ENCODE data around the gene PLEKHD1.
A peak's percentile ranks its signal among the peaks of the same experiment; 100 is the strongest.

Gene PLEKHD1

DNA sequence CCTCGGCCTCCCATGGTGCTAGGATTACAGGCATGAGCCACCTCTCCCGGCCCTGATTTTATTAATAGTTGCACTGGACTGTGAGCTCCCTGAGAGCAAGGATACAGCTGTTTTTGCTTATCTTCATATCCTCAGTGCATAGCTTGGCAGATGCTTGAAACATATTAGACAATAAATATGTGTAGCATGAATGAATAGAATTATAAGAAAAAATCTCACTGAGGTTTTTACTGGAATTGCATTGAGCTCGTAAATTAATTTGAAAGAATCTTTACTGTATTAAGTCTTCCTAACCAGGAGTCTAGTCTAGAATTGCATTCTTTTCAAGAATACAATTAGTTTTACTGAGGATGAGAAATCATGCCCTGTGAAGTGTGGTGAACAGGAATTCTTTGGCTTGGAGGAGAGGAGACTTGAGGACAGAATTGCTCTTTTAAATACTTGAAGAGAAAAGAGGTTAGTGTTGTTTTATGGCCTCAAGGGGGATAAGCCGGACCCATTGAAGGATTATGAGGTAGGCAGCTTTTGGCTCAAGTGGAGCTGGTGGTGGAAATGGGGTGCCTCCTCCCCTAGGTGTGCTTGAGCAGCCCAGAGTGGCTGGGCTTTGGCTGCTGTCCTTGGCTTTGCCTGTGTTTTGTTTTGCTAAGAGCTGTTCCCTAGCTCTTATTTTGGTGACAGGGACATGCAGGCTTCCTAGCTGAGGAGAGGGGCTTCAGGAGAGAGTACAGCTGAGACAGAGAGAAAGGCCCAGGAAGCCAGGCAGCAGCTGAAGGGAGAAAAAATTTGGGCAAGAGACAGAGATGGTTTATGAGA is 34.0 kb downstream of the PLEKHD1 start:
- DNase-seq (ENCODE audit: low spot score): no peak

DNA sequence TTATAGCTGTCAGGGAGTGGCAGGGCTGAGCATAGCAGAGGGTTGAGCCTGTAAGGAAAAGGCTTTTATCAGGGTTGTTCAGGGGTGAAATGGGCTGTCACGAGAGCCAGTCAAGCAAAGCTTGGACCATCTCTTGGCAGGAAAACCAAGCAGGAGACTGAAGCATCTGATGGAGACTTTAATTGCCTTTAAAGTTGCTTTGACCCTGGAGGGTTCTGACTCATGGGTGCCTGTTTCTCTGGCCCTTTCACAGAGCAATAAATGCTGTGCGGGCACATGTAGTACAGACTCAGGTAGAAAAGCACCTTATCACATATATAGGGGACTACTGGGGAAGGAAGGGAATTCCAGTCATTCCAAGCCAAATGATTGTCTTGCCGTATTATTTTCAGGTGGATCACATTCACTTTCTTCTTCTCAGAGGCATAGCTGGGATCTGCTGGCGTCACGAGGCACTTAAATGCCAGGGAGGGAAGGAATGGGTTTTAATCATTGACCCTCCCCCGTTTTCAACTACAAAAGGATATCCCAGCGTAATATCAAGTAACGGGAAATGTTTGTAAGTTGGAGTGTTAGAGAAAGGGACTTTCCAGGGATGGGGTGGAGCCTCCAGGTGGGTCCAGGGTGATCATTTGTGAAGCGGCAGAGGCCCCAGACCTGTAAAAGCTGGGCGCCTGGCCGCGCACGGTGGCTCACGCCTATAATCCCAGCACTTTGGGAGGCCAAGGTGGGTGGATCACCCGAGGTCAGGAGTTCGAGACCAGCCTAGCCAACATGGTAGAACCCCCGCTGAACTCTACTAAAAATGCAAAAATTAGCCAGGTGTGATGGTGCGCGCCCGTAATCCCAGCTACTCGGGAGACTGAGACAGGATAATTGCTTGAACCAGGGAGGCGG is 34.9 kb downstream of the PLEKHD1 start:
- peak; percentile 81 for DNase-seq (ENCODE audit: low spot score)

DNA sequence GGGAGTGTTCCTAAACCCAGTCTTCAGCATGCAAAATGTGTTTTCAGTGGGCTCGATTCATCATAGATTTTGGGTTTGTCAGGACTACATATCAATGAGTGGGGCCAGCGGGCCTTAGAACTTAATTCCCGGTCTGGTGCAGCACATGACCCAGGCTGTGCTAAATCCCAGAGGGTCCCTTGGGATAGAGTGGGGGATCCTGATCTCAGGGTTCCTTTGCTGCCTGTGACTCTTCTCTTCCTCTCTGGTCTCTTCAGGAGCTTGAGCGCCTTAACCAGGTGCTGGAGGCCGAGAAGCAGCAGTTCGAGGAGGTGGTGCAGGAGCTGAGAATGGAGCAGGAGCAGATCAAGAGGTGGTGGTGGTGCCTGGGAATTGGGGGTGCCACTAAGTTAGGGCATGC is 37.5 kb downstream of the PLEKHD1 start:
- DNase-seq (ENCODE audit: low spot score): no peak

DNA sequence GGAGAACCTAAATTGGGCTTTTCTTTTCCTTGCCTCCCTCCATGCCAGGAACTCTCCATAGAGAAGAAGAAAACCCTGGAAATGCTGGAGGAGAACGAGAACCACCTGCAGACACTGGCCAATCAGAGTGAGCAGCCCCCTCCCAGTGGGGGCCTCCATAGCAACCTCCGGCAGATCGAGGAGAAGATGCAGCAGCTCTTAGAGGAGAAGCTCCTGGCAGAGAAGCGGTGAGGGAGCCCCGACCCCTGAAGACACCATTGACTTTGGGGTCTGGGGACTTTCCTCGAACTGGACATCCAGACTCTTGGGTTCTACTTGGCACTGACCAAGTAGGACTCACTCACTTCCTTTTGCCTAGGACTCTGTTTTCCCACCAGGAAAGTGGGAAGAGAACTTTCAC is 41.4 kb downstream of the PLEKHD1 start:
- DNase-seq (ENCODE audit: low spot score): no peak

DNA sequence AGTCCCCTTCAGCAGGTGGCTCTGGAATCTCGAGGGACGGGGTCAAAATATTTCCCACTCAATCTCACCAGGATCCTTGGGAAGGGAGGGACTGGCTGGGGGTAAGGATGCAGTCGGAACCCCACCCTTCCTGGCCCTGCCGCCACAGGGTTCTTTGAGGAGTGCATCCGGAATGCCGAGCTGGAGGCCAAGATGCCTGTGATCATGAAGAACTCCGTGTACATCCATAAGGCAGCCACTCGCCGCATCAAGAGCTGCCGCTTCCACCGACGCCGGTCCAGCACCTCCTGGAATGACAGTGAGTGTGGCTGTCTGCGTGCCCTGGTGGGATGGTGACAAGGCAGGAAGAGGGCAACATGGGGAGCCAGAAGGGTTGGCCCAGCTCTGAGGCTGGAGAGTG is 43.1 kb downstream of the PLEKHD1 start:
- no peak for DNase-seq (ENCODE audit: low spot score)

DNA sequence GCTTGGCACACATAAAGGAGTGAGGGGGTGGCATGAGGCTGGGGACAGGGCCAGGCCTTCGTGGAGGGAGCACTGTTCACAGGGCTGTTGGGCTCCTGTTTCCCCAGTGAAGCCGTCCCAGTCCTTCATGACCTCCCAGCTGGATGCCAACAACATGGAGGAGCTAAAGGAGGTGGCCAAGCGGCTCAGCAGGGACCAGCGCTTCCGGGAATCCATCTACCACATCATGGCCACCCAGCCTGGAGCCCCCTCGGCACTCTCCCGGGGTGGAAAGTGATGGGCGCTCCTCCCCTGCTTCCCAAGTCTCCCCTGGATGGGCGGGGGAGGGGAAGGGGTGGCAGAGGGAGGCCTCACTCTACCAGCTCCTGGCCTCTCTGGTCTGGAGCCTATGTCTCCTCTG is 43.6 kb downstream of the PLEKHD1 start:
- DNase-seq (ENCODE audit: low spot score): no peak

DNA sequence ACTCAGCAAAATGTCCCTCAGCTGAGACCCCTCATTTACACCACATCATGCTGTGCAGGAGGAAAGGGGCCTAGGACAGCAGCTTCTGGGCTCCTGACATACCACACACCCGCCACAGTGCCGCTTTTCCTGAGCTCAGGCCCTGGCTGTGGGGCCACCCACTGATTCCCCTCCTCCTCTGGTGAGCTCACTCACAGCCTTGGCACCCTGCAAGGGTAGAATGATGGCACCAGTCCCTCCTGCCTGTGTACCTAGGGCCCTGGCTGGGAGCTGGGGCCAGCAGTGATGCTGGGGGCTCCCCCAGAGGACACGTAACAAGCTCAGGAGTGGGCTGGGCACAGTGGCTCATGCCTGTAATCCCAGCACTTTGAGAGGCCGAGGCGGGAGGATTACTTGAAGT is 44.4 kb downstream of the PLEKHD1 start:
- DNase-seq (ENCODE audit: low spot score): no peak

DNA sequence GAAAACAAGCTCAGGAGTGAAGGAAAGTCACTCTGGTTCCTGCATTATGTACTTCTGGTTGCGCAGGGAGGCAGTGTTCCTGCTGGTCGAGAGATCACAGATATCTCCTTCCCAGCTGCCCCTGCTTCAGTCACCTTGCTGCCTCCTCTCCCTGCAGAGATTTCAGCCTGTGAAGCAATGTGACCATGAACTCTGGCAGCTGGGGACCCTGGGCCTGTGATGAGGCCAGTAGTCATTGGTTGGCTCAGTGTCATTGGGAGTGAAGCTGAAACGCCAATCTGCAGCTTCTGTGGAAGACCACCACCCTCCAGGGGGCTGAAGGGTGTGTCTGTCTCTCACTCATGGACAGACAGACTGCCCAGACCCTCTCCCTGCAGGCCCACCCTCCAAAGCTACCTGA is 45.0 kb downstream of the PLEKHD1 start:
- no peak for DNase-seq (ENCODE audit: low spot score)

DNA sequence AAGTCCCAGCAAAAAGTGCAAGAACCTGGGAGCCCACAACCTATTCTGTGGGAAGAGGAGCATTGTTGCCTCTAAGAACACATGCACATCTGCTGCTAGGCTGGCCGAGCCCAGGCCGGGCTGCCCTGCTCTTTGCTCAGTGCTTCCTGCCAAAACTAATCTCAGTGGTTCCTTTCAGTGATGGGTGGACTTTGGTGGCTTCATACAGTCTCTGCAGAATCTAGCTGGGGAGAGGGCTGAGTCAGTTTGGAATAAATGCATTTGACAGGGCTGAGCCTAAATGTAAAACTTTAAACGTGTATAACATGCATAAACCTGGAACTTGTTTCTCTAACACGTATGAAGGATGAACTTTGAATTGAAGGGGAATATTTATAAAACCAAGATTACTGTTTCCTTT is 45.6 kb downstream of the PLEKHD1 start:
- DNase-seq (ENCODE audit: low spot score): no peak

DNA sequence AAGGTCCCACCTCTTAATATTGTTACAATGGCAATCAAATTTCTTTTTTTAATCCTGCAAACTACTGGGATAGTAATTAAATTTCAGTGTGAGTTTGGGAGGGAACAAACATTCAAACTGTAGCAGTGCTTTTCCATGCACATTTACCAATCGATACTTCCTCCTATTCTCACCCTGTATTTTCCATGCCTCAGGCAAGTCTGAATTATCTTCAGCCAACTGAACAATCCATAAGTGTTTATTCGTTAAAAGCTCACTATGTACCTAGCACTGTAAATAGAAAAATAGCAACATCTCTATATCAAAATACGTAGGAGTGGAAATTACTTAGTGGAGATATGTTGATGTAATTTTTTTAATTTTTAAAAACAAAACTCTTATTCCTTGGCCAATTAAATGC is 46.6 kb downstream of the PLEKHD1 start:
- DNase-seq (ENCODE audit: low spot score): no peak

DNA sequence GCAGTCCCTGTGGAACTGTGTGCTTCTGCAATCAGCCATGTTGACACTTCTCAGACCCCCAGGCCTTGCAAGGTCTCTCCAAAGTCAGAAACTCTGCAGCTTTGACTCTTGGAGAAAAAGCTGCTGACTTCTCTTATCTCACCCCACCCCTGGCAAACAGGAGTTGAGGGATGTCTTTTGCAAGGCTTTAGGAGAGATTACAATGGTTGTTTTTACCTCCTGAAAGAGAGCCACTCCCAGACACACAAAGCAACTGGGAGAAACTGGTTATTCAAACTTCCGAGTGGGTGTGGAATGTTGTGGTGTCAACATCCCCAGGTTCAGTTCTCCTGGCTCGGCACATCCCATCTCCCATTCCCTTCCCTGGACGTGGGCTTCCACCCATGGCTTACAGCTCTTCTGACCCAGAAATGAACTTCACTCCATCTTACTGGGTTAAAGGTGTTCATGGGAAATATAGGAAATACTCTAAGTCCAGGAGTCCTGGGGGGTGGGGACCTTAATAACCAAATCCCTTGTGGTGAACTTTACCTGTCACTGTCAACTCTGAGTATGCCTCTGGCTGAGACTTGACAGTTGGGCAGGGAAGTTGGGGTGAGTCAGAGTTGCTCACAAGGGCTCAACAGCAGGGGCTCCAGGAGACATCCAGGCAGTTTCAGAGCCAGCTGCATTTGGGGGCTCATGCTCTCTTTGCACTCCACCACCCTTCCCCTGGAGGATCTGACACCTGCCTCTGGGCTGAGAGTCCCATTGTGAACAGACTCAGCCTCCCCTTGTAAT is 48.2 kb downstream of the PLEKHD1 start:
- DNase-seq (ENCODE audit: low spot score): peak; percentile 30

DNA sequence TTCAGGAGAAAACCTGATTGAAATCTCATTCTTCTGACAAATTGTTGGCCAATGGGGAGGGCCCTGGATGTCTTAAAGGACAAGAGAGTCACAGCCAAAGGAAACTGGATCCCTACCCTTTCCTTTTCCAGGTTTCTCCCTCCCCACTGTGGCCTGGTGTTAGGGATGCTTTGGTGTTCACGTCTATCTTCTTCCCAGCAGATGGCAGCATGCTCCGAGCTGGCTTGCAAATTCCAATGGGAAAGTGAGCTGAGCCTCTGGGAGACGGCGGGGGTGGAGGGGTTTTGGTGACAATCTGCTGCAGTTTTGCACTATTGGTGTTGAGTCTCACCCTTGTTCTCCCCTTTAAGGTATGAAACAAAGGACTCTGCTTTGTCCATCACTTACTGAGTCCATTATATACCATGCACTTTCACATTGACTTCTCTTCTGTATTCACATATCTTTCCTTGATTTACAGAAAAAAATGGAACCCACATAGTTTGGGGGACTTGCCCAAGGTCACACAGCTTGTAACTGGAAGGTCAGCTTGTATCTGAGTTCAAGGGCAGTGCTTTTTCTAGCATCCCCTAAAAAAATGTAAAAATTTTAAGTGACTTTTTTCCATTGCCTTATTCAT is 50.8 kb downstream of the PLEKHD1 start:
- DNase-seq (ENCODE audit: low spot score): peak; percentile 61

DNA sequence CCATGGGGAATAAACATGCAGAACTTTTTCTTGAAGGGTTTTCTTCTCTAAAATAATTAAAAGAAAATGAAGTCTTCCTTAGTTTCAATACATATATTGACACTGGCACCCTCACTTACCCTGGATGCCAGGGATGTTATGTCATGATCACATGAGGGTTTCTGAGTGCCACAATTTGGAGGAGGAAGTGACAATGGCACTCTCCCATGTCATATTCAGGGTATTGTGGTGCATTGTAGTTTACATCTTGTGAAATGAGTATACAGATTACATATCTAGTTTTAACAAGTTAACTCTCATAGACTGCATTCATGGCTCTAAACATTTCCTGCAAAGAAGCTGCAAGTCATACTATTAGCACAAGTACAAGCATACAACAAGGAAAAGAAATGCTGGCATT is 52.4 kb downstream of the PLEKHD1 start:
- peak; percentile 20 for DNase-seq (ENCODE audit: low spot score)

DNA sequence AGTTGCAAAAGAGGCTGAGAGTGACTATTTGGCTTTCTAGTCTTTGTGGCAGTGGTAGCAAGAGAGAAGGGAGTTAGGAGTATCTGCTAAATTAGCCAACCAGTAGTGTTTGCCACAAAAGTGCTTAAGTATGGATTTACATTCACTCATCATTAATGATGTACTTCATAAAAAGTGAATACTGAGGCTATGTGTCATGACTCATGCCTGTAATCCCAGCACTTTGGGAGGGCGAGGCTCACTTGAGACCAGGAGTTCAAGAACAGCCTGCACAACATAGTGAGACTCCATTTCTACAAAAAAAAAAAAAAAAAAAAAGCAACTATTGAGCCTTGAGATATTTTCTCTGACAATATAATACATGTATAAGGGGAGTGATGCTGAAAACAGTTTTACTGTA is 53.4 kb downstream of the PLEKHD1 start:
- DNase-seq (ENCODE audit: low spot score): no peak

DNA sequence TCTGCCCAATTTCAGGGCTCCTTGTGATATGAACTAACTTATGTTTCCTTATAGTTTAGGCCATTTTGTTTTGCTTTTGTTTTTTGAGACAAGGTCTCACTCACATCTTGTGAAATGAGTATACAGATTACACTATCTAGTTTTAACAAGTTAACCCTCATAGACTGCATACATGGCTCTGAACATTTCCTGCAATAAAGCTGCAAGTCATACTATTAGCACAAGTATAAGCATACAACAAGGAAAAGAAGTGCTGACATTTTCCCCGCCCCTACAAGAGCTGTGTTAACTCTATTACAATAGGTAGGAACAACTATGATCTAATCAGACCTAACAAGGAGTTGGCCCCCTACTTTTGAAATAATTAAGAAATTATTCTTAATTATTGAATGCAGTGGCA is 54.2 kb downstream of the PLEKHD1 start:
- no peak for DNase-seq (ENCODE audit: low spot score)

DNA sequence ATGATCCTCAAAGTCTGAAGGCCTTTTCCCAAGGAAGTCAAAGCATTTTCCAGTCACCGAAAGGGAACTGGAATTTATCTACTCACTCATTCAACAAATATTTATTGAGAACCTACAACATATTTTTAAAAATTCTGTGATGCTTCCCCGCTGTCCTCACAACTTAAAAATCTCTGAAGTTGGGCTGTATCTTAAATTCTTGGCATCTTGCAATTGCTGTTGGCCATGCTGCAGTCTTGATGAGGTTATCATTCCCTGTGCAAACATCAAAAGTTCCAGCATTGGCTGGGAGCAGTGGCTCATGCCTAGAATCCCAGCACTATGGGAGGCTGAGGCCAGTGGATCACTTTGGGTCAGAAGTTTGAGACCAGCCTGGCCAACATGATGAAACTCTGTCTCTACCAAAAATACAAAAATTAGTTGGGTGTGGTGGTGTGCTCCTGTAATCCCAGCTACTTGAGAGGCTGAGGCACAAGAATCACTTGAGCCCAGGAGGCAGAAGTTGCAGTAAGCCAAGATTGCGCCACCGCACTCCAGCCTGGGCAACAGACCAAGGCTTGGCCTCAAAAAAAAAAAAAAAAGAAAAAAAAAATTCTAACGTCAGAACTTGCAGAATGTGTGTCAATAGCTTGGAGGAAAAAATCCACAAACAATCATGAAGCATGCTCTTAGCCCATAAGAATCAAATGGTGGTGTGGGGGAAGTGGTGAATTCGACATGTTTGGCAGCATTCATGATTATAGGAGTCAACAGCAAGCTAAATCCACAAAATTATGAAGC is 55.3 kb downstream of the PLEKHD1 start:
- no peak for DNase-seq (ENCODE audit: low spot score)

DNA sequence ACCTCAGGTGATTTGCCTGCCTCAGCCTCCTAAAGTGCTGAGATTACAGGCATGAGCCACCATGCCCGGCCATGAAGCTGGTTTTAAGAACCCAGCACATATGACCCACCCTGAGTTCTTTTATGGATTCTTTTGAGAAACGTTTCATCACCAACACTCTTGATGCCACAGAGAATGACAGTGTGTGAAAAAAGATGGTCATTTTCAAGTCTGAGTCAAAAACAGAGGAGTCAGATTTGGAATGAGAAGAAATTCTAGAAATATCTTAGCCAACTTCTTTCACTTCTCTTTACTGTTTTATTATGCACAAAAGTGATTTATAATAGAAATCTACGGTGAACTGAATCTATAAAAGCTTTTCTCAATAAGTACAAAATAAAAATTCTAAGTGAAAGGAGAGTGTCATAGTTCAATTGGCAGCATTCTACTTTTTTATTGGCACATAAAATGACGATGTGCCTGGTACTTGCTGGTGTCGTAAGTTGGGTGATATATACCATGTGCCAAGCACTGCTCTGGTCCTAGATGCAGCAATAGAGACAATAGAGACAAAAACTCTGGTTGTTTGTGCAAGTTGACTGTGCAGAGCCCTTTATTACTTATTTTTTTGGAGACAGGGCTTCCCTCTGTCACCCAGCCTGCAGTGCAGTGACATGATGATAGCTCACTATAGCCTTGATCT is 56.3 kb downstream of the PLEKHD1 start:
- no peak for DNase-seq (ENCODE audit: low spot score)

DNA sequence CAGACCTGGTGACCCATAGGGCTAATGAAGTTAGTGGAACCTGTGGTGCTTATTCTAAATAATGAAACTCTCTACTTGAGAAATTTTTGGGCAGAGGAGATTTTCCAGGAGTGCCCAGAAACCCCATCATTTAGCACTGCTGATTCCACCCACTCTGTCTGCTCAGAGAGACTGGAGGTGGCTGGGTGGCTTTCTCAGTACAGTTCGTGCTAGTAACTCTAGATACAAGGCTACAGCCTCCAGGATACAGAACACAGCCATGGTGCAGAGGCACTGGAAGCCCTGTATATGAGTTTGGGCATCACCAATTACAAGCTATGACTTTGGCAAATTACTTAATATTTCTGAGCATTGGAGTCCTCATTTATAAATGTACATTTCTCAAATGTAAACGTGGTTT is 57.8 kb downstream of the PLEKHD1 start:
- no peak for DNase-seq (ENCODE audit: low spot score)

DNA sequence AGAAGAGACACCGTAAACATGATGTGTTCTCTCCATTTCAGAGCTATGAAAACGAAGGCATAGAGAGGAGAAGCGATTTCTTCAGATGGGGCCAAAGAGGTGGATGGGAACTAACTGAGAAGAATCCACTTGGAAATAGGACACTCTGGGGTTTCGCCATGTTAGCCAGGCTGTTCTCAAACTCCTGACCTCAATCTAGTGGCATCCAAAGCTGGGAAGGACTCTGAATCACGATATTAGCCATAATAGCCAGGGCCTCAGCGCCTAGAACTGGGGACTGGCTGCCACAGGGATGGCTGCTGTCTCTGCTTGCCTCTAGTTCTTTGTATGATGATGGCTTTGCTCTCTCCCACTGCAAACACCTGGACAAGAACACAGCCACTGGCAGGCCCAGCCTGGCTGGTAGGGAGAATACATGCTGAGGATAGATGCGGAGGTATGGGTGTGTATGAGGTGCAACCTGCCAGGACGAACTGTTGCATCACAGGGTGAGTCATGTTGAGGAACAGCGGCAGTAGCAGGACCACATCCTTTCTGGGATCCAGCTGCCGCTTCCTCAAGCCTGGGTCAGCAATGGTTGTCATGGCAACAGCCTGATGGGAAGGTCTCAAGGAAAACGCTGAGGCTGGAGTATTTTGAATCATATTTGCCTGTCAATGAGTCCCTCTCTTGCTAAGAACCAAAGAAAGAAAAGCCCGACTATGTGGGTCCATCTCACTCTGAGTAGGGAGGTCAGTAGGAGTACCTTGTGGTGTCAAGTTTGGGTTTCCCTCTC is 59.0 kb downstream of the PLEKHD1 start:
- peak; percentile 94 for DNase-seq (ENCODE audit: low spot score)
